ENCODE data around the gene MTERF4. TPM values are rescaled to one million over a fixed set of nuclear protein-coding genes. Genes with fewer than 3 reads are reported as not detected.

MTERF4 gene
- total and polyA plus RNA-seq, 10 of the 15 experiments (the other 5 are each of a cell fraction or from before 2014, with no cell fraction given), result 36.7 to 69.1 (median 45.5) TPM

DNA sequence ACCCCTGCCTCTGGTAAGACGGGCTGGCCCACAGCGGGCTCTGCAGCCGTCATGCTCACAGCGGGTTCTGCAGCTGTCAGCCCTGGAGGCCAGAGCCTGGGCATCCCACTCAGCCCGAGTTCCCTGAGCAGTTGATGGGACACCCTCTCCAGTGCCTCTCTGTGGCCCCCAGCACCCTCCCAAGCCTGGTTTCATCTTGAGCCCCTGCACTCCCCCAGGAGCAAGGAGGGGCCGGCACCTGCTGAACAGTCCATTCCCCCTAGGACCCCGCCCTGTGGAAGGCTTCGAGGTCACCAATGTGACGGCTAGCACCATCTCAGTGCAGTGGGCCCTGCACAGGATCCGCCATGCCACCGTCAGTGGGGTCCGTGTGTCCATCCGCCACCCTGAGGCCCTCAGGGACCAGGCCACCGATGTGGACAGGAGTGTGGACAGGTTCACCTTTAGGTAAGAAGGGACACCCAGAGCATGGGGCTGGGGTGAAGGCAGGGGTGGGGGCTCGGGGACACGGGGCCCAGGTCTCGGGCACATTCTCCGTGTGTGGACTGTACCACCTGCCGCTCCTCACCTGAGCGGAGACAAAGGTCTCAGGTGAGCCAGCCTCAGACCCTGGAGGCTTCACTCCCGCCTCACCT, 34.5 kb downstream of the MTERF4 start (continued):
- TF ChIP-seq, protein P1, sequence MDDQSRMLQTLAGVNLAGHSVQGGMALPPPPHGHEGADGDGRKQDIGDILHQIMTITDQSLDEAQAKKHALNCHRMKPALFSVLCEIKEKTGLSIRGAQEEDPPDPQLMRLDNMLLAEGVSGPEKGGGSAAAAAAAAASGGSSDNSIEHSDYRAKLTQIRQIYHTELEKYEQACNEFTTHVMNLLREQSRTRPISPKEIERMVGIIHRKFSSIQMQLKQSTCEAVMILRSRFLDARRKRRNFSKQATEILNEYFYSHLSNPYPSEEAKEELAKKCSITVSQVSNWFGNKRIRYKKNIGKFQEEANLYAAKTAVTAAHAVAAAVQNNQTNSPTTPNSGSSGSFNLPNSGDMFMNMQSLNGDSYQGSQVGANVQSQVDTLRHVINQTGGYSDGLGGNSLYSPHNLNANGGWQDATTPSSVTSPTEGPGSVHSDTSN (IDR thresholded peaks at IDR 0.05; ENCODE audit: insufficient replicate concordance, low read depth, low read length), result no peak
- no peak for TF ChIP-seq CBFB (IDR thresholded peaks at IDR 0.05; ENCODE audit: low read depth)

DNA sequence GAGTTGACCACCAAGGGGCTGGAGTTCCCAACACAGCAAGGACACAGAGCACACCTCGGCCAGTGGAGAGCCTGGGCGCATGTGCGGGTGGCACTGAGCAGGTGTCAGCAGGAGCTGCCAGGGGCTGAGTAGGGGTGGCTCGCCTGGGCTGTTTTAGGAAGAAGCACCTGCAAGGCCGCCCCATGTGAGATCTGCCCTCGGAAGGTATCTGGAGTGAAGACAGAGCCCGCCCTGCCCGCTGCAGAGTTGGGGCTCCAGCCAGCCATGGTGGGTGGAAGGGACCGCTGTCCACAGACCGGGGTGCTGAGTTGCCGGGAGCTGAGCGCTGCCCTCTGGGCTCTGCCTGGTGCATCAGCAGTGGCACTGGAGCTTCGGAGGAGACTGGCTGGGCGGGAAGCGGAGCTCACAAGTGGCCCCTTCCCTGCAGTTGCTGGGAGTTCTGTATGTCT, 35.2 kb downstream of the MTERF4 start:
- intact Hi-C loops (cut with micrococcal nuclease; ENCODE audit: unreplicated experiment) (no loop called here), in situ Hi-C loops (cut with MboI) (no loop called here)
- Histone ChIP-seq H4K20me1 (ENCODE audit: control insufficient read depth, insufficient read depth) (no peaks in the 10 kb centered on the region), H3K27me3 (replicated peaks in 1 of 2; ENCODE audit: control insufficient read depth in 2 of 2, insufficient read depth in 2 of 2, low read length in 1 of 2) (no peaks in the 10 kb centered on the region; a peak in 1 of 4 replicates), H2AFZ (ENCODE audit: control insufficient read depth, low read depth, low read length) (no peak overlapping the region), H3K4me1 (ENCODE audit: control insufficient read depth, insufficient read depth, low read length) (no peaks in the 10 kb centered on the region), H3K9ac (ENCODE audit: control insufficient read depth, insufficient read depth, low read length) (no peak overlapping the region), H3K9me3 (replicated peaks; ENCODE audit: control insufficient read depth, insufficient read depth, low read length) (no peaks in the 10 kb centered on the region), H3K4me3 (no peak overlapping the region), H3K27ac (ENCODE audit: control insufficient read depth, insufficient read depth) (no peak overlapping the region), H3K36me3 (ENCODE audit: control insufficient read depth in 2 of 2, insufficient read depth in 2 of 2, low read length in 1 of 2) (no peaks in the 10 kb centered on the region), H3K4me2 (ENCODE audit: control insufficient read depth, insufficient read depth) (no peak overlapping the region), H3K79me2 (ENCODE audit: control insufficient read depth, insufficient read depth, low read length) (no peaks in the 10 kb centered on the region)
- ATAC-seq (no peak), FAIRE-seq (no peak), DNase-seq (ENCODE audit: low read depth, low spot score) (no peak)
- 66% methylated on average over 15 of the region's 15 CpGs for WGBS (ENCODE audit: insufficient coverage, insufficient replicate concordance, low lambda C conversion rate, missing lambda C conversion rate)
- SMC1A ChIA-PET (ENCODE audit: uncharacterized antibody, unreplicated experiment), result no interaction called here
- POLR2A ChIA-PET, result no interaction called here
- no TSS peak for BruUV-seq (replicated peaks)
- TF ChIP-seq, protein P2, sequence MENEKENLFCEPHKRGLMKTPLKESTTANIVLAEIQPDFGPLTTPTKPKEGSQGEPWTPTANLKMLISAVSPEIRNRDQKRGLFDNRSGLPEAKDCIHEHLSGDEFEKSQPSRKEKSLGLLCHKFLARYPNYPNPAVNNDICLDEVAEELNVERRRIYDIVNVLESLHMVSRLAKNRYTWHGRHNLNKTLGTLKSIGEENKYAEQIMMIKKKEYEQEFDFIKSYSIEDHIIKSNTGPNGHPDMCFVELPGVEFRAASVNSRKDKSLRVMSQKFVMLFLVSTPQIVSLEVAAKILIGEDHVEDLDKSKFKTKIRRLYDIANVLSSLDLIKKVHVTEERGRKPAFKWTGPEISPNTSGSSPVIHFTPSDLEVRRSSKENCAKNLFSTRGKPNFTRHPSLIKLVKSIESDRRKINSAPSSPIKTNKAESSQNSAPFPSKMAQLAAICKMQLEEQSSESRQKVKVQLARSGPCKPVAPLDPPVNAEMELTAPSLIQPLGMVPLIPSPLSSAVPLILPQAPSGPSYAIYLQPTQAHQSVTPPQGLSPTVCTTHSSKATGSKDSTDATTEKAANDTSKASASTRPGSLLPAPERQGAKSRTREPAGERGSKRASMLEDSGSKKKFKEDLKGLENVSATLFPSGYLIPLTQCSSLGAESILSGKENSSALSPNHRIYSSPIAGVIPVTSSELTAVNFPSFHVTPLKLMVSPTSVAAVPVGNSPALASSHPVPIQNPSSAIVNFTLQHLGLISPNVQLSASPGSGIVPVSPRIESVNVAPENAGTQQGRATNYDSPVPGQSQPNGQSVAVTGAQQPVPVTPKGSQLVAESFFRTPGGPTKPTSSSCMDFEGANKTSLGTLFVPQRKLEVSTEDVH (IDR thresholded peaks at IDR 0.05; ENCODE audit: low read depth, partially characterized antibody), result no peak
- TF ChIP-seq FOXK2 (IDR thresholded peaks at IDR 0.05) (no peak), RCOR1 (conservative IDR thresholded peaks at IDR 0.05; ENCODE audit: low read depth, low read length) (no peak)
- TF ChIP-seq, protein P3, sequence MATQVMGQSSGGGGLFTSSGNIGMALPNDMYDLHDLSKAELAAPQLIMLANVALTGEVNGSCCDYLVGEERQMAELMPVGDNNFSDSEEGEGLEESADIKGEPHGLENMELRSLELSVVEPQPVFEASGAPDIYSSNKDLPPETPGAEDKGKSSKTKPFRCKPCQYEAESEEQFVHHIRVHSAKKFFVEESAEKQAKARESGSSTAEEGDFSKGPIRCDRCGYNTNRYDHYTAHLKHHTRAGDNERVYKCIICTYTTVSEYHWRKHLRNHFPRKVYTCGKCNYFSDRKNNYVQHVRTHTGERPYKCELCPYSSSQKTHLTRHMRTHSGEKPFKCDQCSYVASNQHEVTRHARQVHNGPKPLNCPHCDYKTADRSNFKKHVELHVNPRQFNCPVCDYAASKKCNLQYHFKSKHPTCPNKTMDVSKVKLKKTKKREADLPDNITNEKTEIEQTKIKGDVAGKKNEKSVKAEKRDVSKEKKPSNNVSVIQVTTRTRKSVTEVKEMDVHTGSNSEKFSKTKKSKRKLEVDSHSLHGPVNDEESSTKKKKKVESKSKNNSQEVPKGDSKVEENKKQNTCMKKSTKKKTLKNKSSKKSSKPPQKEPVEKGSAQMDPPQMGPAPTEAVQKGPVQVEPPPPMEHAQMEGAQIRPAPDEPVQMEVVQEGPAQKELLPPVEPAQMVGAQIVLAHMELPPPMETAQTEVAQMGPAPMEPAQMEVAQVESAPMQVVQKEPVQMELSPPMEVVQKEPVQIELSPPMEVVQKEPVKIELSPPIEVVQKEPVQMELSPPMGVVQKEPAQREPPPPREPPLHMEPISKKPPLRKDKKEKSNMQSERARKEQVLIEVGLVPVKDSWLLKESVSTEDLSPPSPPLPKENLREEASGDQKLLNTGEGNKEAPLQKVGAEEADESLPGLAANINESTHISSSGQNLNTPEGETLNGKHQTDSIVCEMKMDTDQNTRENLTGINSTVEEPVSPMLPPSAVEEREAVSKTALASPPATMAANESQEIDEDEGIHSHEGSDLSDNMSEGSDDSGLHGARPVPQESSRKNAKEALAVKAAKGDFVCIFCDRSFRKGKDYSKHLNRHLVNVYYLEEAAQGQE (IDR thresholded peaks at IDR 0.05; ENCODE audit: low read depth, low read length), result peak; percentile 76
- CTCF ChIA-PET, result no interaction called here
- RAD21 ChIA-PET (ENCODE audit: unreplicated experiment), result no interaction called here
